GM23248 (cell line): ENCODE measurements around the gene SLC25A18.

ENCODE experiments used
- EZH2 ChIP-seq: fragments of 200-600 bp; sonication (generic); IDR thresholded peaks from 2 replicates; pipeline ENCODE4 v1.6.1; 2018; ENCODE audit warnings: antibody characterized with exemption, mild to moderate bottlenecking; ENCODE audit not compliant: insufficient read depth, poor library complexity, severe bottlenecking
- EZH2phosphoT487 ChIP-seq: fragments of 200-600 bp; sonication (generic); IDR thresholded peaks from 2 replicates; pipeline ENCODE4 v1.6.1; 2018; ENCODE audit warnings: antibody characterized with exemption, moderate library complexity, mild to moderate bottlenecking, low read depth; ENCODE audit not compliant: insufficient read depth

DNA sequence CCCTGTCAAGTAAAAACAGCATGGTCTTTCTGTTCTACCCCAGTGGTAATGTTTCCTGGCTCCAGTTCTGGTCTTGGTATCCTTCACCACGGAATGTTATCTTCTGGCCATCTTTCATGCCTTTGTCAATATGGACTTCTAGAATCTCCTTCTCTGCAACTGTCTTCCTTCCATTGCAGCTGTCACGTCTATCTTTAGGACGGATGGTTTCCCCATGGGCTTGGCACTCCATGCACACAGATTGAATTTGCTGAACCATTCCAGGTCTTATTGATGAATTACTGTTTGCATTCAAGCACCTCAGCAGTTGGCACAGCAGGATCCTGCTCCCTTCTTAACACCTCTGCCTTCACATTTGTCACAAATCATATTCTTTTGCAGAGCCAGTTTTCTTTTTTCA lies 44.9 kb upstream of the SLC25A18 start:
- TF ChIP-seq EZH2phosphoT487 = no peak
- TF ChIP-seq EZH2 = no peak
